Measurements from ENCODE around the gene CDCA4.

Gene CDCA4

GRCh38 chr14:104978746-104979691 lies 41.9 kb downstream of the CDCA4 start:
- Histone ChIP-seq H3K27me3 (ENCODE audit: insufficient read depth, low read length, poor library complexity) (no peaks in the 10 kb centered on the region), H3K79me2 (ENCODE audit: insufficient read depth, low read length) (no peaks in the 10 kb centered on the region), H3K36me3 (ENCODE audit: insufficient read depth, low read length) (no peaks in the 10 kb centered on the region), H3K9ac (ENCODE audit: low read depth, low read length) (no peak overlapping the region), H2AFZ (ENCODE audit: low read depth, low read length) (no peak overlapping the region), H3K4me1 (ENCODE audit: insufficient read depth, low read length) (no peaks in the 10 kb centered on the region; the same call in 1 of the 2 replicates), H3K4me3 (ENCODE audit: low read depth in 1 of 2, low read length in 2 of 2) (no peak overlapping the region), H3K4me2 (ENCODE audit: insufficient read depth, low read length) (no peak overlapping the region), H4K20me1 (ENCODE audit: insufficient read depth, low read length) (peaks cover 3% of the 10 kb centered on the region; the same call in 1 of the 2 replicates), H3K27ac (ENCODE audit: low read length) (no peak overlapping the region), H3K9me3 (ENCODE audit: insufficient read depth, low read length, severe bottlenecking) (no peaks in the 10 kb centered on the region)
- no peak for TF ChIP-seq EZH2 (IDR thresholded peaks at IDR 0.05; ENCODE audit: borderline replicate concordance, low read depth, low read length, severe bottlenecking)
- TF ChIP-seq, protein P1, sequence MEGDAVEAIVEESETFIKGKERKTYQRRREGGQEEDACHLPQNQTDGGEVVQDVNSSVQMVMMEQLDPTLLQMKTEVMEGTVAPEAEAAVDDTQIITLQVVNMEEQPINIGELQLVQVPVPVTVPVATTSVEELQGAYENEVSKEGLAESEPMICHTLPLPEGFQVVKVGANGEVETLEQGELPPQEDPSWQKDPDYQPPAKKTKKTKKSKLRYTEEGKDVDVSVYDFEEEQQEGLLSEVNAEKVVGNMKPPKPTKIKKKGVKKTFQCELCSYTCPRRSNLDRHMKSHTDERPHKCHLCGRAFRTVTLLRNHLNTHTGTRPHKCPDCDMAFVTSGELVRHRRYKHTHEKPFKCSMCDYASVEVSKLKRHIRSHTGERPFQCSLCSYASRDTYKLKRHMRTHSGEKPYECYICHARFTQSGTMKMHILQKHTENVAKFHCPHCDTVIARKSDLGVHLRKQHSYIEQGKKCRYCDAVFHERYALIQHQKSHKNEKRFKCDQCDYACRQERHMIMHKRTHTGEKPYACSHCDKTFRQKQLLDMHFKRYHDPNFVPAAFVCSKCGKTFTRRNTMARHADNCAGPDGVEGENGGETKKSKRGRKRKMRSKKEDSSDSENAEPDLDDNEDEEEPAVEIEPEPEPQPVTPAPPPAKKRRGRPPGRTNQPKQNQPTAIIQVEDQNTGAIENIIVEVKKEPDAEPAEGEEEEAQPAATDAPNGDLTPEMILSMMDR (IDR thresholded peaks at IDR 0.05; ENCODE audit: borderline replicate concordance, extremely low read depth, low read length, poor library complexity, severe bottlenecking), result no peak
- no peak for ATAC-seq (ENCODE audit: insufficient read depth, low read depth)
- DNase-seq, result no peak

DNA sequence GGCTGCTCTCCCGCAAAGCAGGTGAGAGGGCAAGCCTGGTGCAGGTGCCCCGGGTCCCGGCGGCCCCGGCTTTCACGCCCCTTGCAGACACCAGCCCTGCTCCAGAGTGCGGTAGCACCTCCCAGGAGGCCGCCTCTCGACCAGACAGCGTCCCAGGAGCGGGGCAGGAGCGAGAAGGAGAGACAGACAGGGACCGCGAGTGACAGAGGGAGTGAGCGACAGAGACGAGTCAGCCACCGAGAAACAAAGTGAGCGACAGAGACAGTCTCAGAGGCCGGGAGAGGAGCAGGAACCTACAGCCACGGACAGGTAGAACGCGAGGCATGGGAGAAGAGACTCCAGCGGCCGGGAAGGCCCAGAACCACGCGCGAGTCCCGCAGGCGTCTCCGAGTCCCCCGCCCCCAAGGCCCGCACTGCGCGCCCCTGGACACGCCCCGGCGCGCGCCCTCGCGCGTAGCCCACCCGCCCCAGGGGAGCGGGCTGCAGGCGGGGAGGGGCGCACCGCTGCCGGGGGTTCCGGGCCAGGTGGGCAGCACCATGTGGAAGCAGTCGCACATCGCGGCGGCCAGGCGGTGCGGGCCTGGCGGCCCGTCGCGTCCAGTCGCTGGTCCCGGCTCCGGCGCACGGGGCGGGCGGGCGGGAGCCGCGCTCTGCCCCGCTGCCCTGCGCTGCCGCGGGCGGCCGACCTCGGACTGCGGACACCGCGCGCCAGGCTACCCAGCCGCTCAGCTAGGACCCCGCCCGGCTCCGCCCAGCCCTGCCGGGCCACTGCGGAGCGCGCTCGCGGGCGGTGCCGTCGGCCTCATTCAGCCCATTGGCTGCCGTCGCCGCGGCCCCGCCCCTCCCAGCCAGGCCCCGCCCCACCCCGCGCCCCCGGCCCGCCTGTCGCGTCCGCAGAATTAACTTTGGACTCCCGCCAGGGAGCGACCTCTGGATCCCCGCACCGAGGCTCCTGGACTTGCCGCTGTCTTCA lies 42.9 kb downstream of the CDCA4 start, which contains the start of gene AHNAK2:
TSS of gene AHNAK2 (minus strand) at position 694 of the 973 bp plus-strand sequence. CDS start at position 557, 137 bp downstream.
- Histone ChIP-seq H3K4me1 (ENCODE audit: insufficient read depth, low read length) (no peaks in the 10 kb centered on the region; the same call in 1 of the 2 replicates), H3K4me3 (ENCODE audit: low read depth in 1 of 2, low read length in 2 of 2) (no peak within 1 kb of the TSS), H3K9me3 (ENCODE audit: insufficient read depth, low read length, severe bottlenecking) (no peaks in the 10 kb centered on the region), H3K4me2 (ENCODE audit: insufficient read depth, low read length) (no peak within 1 kb of the TSS), H4K20me1 (ENCODE audit: insufficient read depth, low read length) (peaks cover 3% of the 10 kb centered on the region; the same call in 1 of the 2 replicates), H3K9ac (ENCODE audit: low read depth, low read length) (no peak within 1 kb of the TSS), H3K27ac (ENCODE audit: low read length) (no peak within 1 kb of the TSS), H3K36me3 (ENCODE audit: insufficient read depth, low read length) (no peaks in the 10 kb centered on the region), H2AFZ (ENCODE audit: low read depth, low read length) (no peak within 1 kb of the TSS), H3K79me2 (ENCODE audit: insufficient read depth, low read length) (no peaks in the 10 kb centered on the region), H3K27me3 (ENCODE audit: insufficient read depth, low read length, poor library complexity) (no peaks in the 10 kb centered on the region)
- no peak for ATAC-seq (ENCODE audit: insufficient read depth, low read depth)
- no peak for DNase-seq
- TF ChIP-seq, protein P1 (IDR thresholded peaks at IDR 0.05; ENCODE audit: borderline replicate concordance, extremely low read depth, low read length, poor library complexity, severe bottlenecking), result no peak
- no peak for TF ChIP-seq EZH2 (IDR thresholded peaks at IDR 0.05; ENCODE audit: borderline replicate concordance, low read depth, low read length, severe bottlenecking)

- no peak overlapping the region for H3K4me3 ChIP-seq (ENCODE audit: low read depth in 1 of 2, low read length in 2 of 2)
- DNase-seq, result no peak
- no peak overlapping the region for H2AFZ ChIP-seq (ENCODE audit: low read depth, low read length)
- no peak overlapping the region for H3K9ac ChIP-seq (ENCODE audit: low read depth, low read length)
- no peak overlapping the region for H3K4me2 ChIP-seq (ENCODE audit: insufficient read depth, low read length)
- no peaks in the 10 kb centered on the region for H3K79me2 ChIP-seq (ENCODE audit: insufficient read depth, low read length)
- TF ChIP-seq, protein P1 (IDR thresholded peaks at IDR 0.05; ENCODE audit: borderline replicate concordance, extremely low read depth, low read length, poor library complexity, severe bottlenecking), result no peak
- no peak for TF ChIP-seq EZH2 (IDR thresholded peaks at IDR 0.05; ENCODE audit: borderline replicate concordance, low read depth, low read length, severe bottlenecking)
- ATAC-seq (ENCODE audit: insufficient read depth, low read depth), result no peak
- H4K20me1 ChIP-seq (ENCODE audit: insufficient read depth, low read length), result peaks cover 3% of the 10 kb centered on the region
- H3K36me3 ChIP-seq (ENCODE audit: insufficient read depth, low read length), result no peaks in the 10 kb centered on the region
- no peak overlapping the region for H3K27ac ChIP-seq (ENCODE audit: low read length)
- no peaks in the 10 kb centered on the region for H3K9me3 ChIP-seq (ENCODE audit: insufficient read depth, low read length, severe bottlenecking)
- H3K27me3 ChIP-seq (ENCODE audit: insufficient read depth, low read length, poor library complexity), result no peaks in the 10 kb centered on the region
- no peaks in the 10 kb centered on the region; the same call in 1 of the 2 replicates for H3K4me1 ChIP-seq (ENCODE audit: insufficient read depth, low read length)
Observed at GRCh38 chr14:104977008-104977680, 43.7 kb downstream of the CDCA4 start.
